ENCODE data around the gene BBS9.
"Not testable (repeated sequence)": the region's sequence is repeated elsewhere in the genome, so short reads cannot be mapped to it uniquely, and the experiment has no call there.

The BBS9 gene

GRCh38 chr7:33128990-33129805 lies at the start of gene BBS9:
TSS of gene BBS9 (plus strand) at chr7:33129564. CDS start at chr7:33146253, 16,689 bp downstream.
- peak; percentile 76 to 88 (median 78) for DNase-seq (ENCODE audit: low read depth in 2 of 3, low spot score in 2 of 3)

DNA sequence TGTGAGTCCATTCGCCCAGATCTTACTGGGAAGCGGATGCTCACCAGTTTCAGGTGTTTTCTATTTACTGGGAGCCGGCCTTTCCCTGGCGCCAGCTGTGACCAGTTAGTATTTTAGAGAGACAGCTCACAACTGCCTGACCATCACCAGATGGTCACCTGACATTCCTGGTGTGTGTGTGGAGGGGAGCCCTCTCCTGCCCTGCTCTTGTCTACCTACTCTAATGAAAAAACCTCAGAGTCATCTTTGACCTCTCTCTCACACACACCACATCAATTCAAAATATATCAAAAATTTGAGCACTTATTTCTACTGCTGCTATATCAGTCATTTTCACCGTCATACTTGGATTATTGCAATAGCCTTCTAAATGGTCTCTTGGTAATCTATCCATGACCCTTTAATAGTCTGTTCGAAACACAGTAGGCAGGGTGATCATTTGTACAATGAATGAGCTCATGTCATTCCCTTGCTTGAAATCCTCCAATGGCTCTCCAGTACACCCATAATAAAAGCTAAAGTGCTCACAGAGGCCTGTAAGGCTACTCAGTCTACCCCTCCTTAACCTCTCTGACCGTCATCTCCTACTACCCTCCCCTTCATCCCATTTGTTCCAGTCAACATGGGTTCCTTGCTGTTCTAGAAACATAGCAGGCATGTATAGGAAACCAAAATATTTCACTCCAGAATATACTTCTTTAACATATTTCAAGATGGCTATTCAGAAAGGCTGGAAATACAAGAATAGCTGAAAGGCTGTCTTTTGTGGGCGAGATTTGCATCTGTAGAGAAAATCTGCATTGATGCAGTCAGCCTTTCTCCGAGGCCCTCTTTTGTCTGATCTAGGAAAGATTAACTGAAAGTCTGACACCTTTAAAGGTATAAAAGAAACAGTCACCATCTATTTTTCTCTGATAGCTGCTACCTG lies 49.3 kb upstream of the BBS9 start:
- DNase-seq (ENCODE audit: low read depth in 2 of 3, low spot score in 2 of 3): no peak

DNA sequence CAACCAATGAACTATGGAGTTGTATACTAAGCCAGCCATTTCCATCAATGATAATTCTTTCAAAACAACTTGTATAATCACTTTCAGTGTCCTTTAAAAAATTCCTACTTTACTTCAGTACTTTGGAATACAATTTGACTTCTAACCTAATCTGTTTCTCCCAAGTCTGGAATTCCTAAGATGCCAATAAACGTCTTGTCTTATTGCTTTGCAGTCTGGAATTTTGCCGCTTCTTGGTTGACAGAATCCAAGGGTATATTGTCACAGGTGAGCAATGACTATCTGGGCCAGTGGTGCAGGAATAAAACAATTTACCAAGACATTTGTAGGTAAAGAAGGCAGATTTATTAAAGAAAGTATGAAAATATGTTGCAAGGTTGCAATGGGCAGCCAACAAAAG lies 42.0 kb upstream of the BBS9 start:
- DNase-seq (ENCODE audit: low read depth in 2 of 3, low spot score in 2 of 3): no peak

DNA sequence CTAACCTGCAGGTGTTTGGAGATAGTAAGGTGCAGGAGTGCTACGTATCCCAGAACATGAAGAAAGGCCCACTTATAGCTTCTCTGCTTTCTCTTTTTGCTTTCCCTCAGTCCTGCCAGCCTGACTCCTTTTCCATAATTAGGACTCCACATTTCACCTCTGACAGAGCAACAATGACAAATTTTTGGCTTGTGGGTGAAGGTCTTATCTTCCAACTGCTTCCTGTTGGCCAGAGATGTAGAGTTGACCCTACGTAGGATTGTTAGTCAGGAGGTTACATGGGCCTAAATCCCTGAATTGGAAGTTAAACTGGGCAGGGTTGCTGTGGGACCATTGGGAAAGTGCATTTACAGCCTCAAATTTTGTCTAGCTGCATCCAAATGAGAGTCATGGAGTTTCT lies 41.5 kb upstream of the BBS9 start:
- DNase-seq (ENCODE audit: low read depth in 2 of 3, low spot score in 2 of 3): no peak

- no peak for DNase-seq (ENCODE audit: low read depth in 2 of 3, low spot score in 2 of 3)
Measured at GRCh38 chr7:33089142-33089541, 40.2 kb upstream of the BBS9 start.

GRCh38 chr7:33091111-33091531 lies 38.2 kb upstream of the BBS9 start:
- no peak for DNase-seq (ENCODE audit: low read depth in 2 of 3, low spot score in 2 of 3)

DNA sequence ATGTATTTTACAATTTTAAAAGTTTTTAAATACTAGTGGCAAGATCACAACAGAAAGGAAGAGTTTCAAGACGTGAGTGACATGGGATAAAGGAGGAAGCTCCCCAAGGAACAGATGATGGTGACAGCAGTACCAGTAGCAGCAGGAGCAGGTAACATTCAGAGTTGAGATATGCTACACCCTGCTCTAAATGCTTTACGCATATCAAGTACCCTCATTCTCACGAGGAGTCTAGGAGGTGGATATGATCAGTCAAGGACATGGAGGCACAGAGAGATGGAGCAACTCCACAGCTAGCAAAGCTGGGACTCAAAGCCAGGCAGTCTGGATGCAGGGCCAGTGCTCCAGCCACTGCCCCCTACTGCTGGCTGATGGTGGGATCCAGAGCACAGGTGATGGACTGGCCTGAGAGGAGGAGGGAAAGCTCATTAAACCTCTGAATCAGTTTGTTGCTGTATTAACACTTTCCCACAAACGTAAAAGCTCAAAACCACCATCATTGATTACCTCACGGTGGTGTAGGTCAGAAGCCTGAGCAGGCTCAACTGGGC lies 37.6 kb upstream of the BBS9 start:
- DNase-seq (ENCODE audit: low read depth in 2 of 3, low spot score in 2 of 3): no peak

GRCh38 chr7:33093266-33093665 lies 36.1 kb upstream of the BBS9 start:
- DNase-seq (ENCODE audit: low read depth in 2 of 3, low spot score in 2 of 3): no peak

DNA sequence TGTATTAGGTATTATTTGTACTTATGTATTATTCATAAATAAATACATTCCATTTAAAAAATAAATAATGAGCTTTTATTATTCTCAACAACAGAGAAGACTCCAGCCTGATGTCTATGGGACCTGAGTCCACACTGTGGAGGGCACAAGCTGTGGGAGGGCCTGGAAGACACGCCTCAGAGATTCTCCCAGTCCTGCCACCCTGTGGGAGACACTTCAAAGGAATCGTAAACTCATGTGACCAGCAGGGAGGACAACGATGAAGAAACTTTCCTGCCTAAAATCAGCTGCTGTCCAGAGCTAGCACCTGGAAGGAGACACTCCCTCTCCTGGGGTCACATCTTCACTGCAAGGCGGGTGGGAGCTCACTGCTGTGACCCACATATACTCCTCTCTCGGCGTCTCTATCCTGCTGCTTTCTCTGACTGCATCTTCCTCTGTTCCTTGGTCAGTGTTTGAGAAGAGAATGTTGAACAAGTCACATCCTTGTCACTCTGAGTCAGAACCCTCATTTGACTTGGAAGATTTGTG lies 34.6 kb upstream of the BBS9 start:
- not testable (repeated sequence) for DNase-seq (ENCODE audit: low read depth in 2 of 3, low spot score in 2 of 3)

- DNase-seq (ENCODE audit: low read depth in 2 of 3, low spot score in 2 of 3): no peak
Measured at GRCh38 chr7:33099154-33099940, 30.0 kb upstream of the BBS9 start.

DNA sequence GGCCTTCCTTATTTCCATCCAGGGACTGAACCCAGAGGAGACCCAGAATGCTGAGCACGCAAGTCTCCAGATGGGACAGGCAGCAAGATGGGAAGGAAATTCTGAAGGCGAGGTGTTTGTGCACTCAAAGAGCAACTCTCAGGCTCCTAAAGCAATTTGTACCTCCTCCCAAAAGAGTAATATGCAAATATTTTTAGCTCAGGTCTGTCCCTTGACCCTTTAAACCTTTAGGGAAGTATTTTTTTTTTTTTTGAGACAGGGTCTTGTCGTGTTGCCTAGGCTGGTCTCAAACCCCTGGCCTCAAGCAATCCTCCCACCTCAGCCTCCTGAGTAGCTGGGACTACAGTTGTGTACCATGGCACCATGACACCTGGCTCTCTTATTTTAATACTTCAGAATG lies 28.6 kb upstream of the BBS9 start:
- DNase-seq (ENCODE audit: low read depth in 2 of 3, low spot score in 2 of 3): no peak

DNA sequence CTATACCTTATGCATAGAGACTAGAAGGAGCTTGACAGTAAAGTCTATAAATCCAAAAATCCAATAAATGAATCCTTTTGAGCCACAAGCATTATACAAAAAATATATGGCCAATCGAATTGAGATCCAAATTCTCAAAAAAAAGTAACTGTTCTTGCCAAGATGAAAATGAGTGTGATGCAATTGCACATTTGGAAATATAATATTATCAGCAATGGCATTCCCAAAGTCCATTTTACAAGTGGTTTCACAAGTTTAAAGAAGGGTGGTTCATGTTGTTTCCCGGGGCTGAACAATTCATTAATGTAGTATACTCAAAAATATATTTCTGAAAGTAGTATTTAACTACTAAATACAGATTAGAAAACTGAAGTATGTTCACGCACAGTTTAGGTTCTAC lies 27.5 kb upstream of the BBS9 start:
- no peak for DNase-seq (ENCODE audit: low read depth in 2 of 3, low spot score in 2 of 3)

GRCh38 chr7:33107136-33108066 lies 22.0 kb upstream of the BBS9 start:
- DNase-seq (ENCODE audit: low read depth in 2 of 3, low spot score in 2 of 3): no peak

DNA sequence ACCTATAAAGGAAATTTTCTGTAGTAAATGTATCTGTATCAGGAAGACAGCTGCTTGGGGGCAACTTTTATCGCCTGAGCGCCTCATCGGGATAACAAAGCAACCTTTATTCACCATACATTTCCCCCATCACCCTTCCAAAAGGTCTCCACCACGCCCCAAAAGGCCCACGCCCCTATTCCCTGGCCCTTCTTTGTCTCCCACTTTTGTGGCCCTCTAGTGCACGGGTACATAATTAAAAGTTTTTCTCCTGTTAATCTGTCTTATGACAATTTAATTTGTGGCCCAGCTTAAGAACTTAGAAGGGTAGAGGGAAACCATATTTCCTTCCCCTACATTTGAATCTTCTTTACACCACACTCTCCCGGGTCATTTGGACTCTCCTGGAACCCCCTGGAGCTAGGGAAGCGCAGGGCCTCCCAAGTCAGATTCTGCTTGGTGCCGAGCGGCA lies 20.8 kb upstream of the BBS9 start:
- DNase-seq (ENCODE audit: low read depth in 2 of 3, low spot score in 2 of 3): no peak

GRCh38 chr7:33109005-33109757 lies 20.2 kb upstream of the BBS9 start, which contains the start of gene RP9:
TSS of gene RP9 (minus strand) at chr7:33109404. CDS start at chr7:33109372, 32 bp downstream.
- DNase-seq (ENCODE audit: low read depth in 2 of 3, low spot score in 2 of 3): peak; percentile 55 to 65 (median 60)

DNA sequence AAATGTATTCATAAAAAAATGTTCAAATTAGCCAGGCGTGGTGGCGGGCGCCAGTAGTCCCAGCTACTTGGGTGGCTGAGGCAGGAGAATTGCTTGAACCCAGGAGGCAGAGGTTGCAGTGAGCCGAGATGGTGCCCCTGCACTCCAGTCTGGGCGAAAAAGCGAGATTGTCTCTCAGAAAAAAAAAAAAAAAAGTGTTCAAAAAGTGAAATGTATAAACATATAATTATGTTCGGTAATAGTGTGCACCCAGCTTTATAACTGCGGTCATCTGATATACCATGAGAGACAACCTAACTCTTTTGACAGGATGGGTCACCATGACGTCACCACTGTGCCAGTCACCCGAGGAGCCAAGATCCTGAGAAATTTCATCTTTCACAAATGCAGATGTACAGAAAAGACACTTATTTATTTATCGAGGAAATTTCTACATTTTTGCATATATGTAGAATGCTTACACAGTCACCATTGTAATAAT lies 19.6 kb upstream of the BBS9 start:
- no peak for DNase-seq (ENCODE audit: low read depth in 2 of 3, low spot score in 2 of 3)

DNA sequence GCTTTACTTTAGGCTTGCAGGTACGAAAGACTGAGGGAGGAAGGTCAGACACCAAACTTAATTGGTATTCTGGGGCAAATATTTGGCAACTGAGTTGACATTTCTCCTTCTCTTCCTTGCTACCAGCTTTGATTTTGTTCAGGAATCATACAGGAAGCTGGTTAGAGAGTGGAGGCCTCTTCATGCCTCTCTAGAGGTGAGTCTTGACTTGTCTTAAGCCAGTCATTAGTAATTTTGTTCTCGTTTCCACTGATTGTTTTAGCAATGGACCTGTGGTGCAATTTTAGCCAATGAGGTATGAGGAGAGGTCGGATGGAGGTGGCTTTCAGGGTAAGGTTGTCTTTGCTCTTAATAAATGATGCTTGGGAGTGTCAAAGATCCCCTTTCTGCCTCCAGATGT lies 17.8 kb upstream of the BBS9 start:
- DNase-seq (ENCODE audit: low read depth in 2 of 3, low spot score in 2 of 3): no peak

DNA sequence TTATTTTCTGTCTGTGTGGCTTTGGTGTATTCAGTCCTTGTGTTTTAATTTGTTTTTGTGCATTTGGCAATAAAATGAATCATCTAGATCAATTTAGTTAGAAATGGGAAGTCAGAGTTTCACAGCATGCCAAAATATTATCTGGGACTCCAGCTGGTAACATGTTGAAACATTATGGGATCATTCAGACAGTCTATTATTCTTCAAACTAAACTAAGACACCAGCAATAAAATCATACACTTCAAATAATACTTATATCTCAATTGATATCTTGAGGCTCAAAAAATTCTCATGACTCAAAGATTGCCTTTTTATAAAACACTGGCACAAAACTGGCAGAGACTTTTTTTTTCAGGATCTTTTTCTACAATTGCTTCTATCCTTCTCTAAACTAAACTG lies 14.4 kb upstream of the BBS9 start:
- no peak for DNase-seq (ENCODE audit: low read depth in 2 of 3, low spot score in 2 of 3)

DNA sequence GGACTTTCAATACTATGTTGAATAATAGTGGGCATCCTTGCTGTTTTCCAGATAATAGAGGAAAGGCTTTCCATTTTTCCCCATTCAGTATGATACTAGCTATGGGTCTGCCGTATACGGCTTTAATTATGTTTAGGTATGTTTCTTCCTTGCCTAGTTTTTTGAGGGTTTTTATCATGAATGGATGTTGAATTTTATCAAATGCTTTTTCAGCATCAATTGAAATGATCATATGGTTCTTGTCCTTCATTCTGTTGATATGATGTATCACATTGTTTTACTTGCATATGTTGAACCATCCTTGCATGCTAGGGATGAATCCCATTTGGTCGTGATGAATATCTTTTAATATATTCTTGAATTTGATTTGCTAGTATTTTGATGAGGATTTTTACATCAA lies 11.0 kb upstream of the BBS9 start:
- DNase-seq (ENCODE audit: low read depth in 2 of 3, low spot score in 2 of 3): no peak

All from activated CD8-positive, alpha-beta memory T cell treated with anti-CD3 and anti-CD28 coated beads for 48 hours (primary cell).